Stimulated activated naive CD8-positive, alpha-beta T cell treated with anti-CD3 and anti-CD28 coated beads, Interleukin-15, Interleukin-2, amounts not matched to agents 100 U/mL and 50 U/mL, for 24 hours (primary cell): ENCODE data around the gene DNAH3.
"Not testable (repeated sequence)": the region's sequence is repeated elsewhere in the genome, so short reads cannot be mapped to it uniquely, and the experiment has no call there.

Source experiments
- ATAC-seq: fragments of 150-1000 bp; cut with Tn5 transposase; one replicate; pipeline ENCODE4 v1.10.0; 2021
- DNase-seq: peaks from one replicate; pipeline ENCODE4 v3.0.0; 2021

DNAH3 gene, protein sequence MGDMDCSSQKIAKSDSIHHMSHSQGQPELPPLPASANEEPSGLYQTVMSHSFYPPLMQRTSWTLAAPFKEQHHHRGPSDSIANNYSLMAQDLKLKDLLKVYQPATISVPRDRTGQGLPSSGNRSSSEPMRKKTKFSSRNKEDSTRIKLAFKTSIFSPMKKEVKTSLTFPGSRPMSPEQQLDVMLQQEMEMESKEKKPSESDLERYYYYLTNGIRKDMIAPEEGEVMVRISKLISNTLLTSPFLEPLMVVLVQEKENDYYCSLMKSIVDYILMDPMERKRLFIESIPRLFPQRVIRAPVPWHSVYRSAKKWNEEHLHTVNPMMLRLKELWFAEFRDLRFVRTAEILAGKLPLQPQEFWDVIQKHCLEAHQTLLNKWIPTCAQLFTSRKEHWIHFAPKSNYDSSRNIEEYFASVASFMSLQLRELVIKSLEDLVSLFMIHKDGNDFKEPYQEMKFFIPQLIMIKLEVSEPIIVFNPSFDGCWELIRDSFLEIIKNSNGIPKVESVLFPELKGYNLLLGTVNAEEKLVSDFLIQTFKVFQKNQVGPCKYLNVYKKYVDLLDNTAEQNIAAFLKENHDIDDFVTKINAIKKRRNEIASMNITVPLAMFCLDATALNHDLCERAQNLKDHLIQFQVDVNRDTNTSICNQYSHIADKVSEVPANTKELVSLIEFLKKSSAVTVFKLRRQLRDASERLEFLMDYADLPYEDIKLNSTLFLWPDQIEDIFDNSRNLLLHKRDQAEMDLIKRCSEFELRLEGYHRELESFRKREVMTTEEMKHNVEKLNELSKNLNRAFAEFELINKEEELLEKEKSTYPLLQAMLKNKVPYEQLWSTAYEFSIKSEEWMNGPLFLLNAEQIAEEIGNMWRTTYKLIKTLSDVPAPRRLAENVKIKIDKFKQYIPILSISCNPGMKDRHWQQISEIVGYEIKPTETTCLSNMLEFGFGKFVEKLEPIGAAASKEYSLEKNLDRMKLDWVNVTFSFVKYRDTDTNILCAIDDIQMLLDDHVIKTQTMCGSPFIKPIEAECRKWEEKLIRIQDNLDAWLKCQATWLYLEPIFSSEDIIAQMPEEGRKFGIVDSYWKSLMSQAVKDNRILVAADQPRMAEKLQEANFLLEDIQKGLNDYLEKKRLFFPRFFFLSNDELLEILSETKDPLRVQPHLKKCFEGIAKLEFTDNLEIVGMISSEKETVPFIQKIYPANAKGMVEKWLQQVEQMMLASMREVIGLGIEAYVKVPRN (N-terminal part only)

GRCh38 chr16:21150375-21151001 lies at the start of gene DNAH3:
TSS of gene DNAH3 (minus strand) at chr16:21150846. CDS start at chr16:21150319, 527 bp downstream.
- no peak for ATAC-seq
- no peak for DNase-seq

DNA sequence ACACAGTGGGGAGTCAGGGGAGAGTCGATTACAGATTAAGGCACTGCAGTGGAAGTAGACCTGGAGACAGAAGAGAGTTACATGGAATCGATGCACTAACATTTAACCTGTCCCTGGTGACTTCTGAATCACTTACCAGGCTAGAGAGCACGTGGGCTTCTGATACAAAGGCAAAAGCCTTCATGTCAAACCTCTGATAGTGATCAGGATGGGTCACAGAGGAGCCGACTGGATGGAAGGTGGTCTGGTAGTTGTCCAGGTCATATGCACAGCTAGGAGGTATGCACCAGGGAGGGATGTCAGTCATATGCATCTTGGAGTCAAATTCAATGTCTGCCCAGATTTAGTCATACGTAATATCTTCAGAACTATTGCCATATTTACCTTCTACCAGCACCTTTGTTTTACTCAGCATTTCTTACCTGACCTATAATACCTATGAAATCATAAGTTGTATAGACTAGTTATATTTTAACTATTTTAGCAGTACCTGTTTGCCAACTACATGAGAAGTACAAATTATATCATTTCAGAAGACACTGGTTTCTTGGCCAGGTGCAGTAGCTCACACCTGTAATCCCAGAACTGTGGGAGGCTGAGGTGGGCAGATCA lies 49.1 kb upstream of the DNAH3 start:
- DNase-seq (no peak), ATAC-seq (no peak)

- DNase-seq: no peak
- ATAC-seq: no peak
These were observed 47.0 kb upstream of the DNAH3 start for GRCh38 chr16:21197621-21198020.

DNA sequence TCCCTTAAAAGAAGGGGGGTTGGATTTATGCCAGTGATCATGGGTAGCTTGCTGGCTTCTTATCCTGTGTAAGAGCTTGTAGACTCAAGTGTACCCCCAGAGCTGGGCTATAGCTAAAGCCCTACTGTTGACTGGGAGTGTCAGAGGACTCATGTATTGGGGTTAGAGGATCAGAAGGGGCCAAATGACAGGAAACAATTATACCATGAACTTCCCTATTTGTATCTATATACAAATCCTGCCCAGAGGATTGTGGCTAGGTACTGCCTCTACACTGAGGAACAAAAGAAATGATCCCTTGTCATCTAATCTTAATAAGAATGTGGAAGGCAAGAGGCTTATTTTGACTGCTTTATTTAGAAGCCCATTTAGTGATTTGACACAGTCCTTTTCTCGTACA lies 46.5 kb upstream of the DNAH3 start:
- DNase-seq: no peak
- no peak for ATAC-seq

GRCh38 chr16:21195330-21195729 lies 44.7 kb upstream of the DNAH3 start:
- not testable (repeated sequence) for DNase-seq

DNA sequence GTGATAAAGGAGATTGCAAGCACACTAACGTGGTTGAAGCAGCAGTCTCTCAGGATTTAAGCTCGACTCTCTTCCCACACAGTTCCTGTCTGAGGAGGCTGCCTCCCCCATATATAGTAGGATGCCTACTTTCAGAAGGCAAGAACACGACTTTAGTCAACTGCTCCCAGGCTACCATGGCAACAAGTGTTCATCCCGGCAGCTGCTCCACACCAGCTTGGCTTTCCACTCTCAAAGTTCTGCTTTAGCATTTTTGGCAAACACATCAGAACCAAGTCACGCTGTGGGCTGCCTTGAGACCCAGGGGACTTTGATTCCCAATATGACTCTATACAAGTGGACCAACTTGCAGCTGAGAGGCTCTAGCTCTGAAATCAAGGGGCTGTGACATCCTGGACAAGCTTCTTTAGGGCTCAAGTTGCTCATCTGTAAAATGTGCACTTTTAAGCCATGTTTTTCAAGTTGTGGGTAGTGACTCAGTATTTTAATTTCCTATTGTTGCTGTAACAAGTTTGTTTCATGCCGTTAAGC lies 44.2 kb upstream of the DNAH3 start:
- ATAC-seq (no peak), DNase-seq (no peak)

More at GRCh38 chr16:21195330-21195729, 44.7 kb upstream of the DNAH3 start:
- ATAC-seq: not testable (repeated sequence)

DNA sequence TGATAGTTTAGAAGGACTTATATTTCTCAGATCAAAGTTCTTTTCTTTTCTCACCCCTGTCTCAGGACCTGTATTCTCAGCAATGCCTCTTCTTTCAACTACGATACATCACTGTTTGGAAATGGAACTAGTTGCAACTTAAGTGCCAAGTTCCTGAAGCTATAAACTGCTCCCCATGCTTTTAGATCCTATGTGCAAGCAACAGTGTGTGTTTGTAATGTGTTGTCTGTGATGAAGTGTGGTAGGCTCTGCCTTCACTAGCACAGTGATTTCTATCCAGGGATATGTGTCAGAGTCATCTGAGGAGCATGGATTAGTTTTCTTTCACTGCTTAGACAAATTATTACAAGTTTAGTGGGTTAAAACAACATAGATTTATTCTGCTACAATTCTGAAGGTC lies 42.3 kb upstream of the DNAH3 start:
- no peak for ATAC-seq
- no peak for DNase-seq

GRCh38 chr16:21190599-21190998 lies 40.0 kb upstream of the DNAH3 start:
- DNase-seq (no peak), ATAC-seq (no peak)

DNA sequence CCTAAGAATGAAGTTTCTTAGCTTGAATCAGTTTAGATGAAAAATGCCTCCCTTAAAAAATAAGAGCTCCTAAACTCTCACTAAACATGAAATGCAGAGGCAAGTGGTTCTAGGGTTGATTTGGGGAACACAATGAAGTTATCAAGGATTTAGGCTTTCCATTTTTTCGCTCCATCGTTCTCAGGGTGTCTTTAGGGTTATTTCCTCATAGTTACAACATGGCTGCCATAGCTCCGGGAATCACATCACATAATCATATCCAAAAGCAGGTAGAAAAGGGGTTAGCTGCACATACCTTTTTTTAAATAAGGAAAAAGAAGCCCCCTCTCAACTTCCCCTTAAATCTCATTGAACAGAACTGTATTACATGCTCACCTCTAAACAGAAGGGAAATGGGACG lies 39.4 kb upstream of the DNAH3 start:
- no peak for ATAC-seq
- DNase-seq: no peak

- no peak for ATAC-seq
- no peak for DNase-seq
These were observed 38.7 kb upstream of the DNAH3 start for GRCh38 chr16:21189311-21189710.

GRCh38 chr16:21186326-21186691 lies 35.7 kb upstream of the DNAH3 start:
- ATAC-seq (no peak), DNase-seq (no peak)

GRCh38 chr16:21185659-21186325 lies 35.1 kb upstream of the DNAH3 start:
- ATAC-seq: no peak
- no peak for DNase-seq

- ATAC-seq: peak; percentile 78
- peak; percentile 28 for DNase-seq
These were observed 34.2 kb upstream of the DNAH3 start for GRCh38 chr16:21184834-21185233.

DNA sequence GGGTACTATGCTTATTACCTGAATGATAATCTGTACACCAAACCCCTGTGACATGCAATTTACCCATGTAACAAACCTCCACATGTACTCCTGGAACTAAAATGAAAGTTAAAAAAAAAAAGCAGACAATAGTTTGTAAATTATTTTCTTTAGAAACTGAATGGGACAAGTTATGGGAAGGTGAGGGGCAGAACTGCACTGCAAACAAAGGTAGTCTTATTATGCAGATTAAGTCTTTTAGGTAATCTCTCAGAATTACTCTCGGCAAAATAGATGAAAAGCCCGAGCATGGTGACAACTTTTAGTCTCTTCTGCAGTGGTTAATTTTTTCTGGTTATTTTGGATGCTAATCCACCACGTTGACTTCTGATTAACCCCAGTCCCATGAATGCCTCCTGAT lies 33.3 kb upstream of the DNAH3 start:
- ATAC-seq: no peak
- no peak for DNase-seq

- ATAC-seq (no peak), DNase-seq (no peak)
These were observed 29.3 kb upstream of the DNAH3 start for GRCh38 chr16:21179983-21180365.

DNA sequence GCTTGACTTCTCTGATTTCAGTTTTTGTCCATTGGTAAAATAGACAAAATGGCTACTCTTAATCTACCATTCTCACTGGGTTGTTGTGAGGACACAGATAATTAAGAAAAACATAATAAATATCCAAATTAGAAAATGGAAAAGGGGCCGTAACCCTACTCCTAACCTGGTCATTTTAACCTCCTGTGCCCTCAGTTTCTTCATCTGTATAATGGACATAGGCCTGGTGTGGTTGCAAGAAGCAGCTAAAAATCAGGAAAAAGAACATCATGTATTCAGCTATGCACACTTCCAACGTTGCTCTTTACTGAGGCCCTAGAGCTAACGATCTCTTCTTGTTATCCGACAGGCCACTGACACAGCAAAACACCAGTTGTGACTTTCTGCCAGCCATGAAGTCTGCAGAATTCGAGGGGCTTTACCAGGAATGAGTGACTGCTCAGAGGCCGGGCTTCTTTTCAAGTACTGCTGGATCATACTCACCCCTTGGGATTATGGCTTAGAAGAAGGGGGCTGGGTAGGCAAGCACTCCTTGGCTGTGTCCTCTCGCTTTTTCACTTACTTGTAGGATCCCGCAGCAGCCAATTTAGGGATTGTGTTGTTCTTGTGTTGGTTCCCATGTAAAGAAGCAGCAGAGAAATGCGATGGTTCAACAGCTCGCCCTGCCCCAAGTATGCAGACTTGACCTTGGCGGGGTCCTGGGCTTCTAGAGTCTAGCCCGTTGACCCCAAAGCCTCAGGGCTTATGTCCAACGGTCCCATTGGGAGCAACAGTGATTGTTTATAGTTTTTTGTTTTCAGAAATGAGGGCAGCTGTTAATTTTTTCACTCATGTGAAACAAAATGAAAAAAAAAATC lies 28.7 kb upstream of the DNAH3 start:
- ATAC-seq: no peak

GRCh38 chr16:21175397-21175796 lies 24.8 kb upstream of the DNAH3 start:
- DNase-seq: no peak
- ATAC-seq: no peak

More for the DNA sequence above, 28.7 kb upstream of the DNAH3 start:
- no peak for DNase-seq

DNA sequence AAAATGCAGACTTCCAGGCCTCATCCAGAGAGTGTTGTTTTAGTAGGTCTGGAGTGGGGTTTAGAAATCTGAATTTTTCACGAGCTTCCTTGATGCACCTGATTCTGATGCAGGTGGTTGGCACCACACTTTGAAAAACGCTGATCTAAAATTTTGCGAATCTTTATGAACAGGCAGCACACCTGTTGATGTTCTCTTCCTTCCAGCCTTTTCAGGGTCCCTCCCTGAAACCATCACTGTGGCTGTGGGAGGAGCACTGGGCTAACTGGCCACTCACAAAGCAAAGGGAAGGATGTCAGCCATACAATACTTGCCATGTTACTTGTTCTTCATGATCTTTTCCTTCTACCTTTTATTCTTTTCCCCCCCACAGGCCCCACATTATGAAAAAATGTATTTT lies 22.0 kb upstream of the DNAH3 start:
- DNase-seq (no peak), ATAC-seq (no peak)

DNA sequence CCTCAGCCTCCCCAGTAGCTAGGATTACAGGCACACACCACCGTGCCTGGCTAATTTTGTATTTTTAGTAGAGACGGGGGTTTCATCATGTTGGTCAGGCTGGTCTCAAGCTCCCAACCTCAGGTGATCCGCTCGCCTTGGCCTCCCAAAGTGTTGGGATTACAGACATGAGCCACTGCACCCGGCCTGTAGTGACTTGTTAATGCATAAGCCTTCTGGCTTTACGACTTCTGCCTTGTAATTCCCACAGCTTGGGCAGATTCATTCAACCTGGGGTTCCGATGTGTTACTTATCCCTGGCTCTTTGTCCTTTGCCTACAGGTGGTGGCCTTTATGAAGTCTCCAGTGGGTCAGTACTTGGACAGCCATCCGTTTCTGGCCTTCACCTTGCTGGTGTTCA lies 19.5 kb upstream of the DNAH3 start:
- ATAC-seq, DNase-seq: not testable (repeated sequence)
